Left kidney (tissue), 2 donors: ENCODE data around the gene UVRAG. TPM values are rescaled to one million over a fixed set of nuclear protein-coding genes. Genes with fewer than 3 reads are reported as not detected.
"Not testable (repeated sequence)": the region's sequence is repeated elsewhere in the genome, so short reads cannot be mapped to it uniquely, and the experiment has no call there.

Source experiments
- DNase-seq: peaks from one replicate; pipeline ENCODE4 v3.0.0-alpha.2; 2013
- polyA plus RNA-seq: library from polyadenylated mRNA; unstranded; fragments of 120-200 nt; gene quantifications from one replicate; pipeline ENCODE4 v1.2.1, GENCODE V29; 2013; ENCODE audit not compliant: insufficient read length

Gene UVRAG
- polyA plus RNA-seq, 1 donor, result 19.5 TPM

- DNase-seq, result no peak
These were observed 103.3 kb downstream of the UVRAG start for GRCh38 chr11:75918331-75918730.

- no peak for DNase-seq
These were observed 104.5 kb downstream of the UVRAG start for GRCh38 chr11:75919525-75919924.

GRCh38 chr11:75920848-75921247 is 105.8 kb downstream of the UVRAG start:
- no peak for DNase-seq

- no peak for DNase-seq
These were observed 106.8 kb downstream of the UVRAG start for GRCh38 chr11:75921808-75922207.

- DNase-seq, result no peak
These were observed 110.2 kb downstream of the UVRAG start for GRCh38 chr11:75924966-75925784.

- DNase-seq, result no peak
These were observed 110.8 kb downstream of the UVRAG start for GRCh38 chr11:75925785-75926164.

GRCh38 chr11:75929706-75930105 is 114.7 kb downstream of the UVRAG start:
- no peak for DNase-seq

- DNase-seq, result no peak
These were observed 115.5 kb downstream of the UVRAG start for GRCh38 chr11:75930534-75930933.

GRCh38 chr11:75931124-75931523 is 116.1 kb downstream of the UVRAG start:
- DNase-seq, result no peak

GRCh38 chr11:75933736-75934135 is 118.7 kb downstream of the UVRAG start:
- not testable (repeated sequence) for DNase-seq

- DNase-seq, result no peak
These were observed 119.8 kb downstream of the UVRAG start for GRCh38 chr11:75934851-75935250.

GRCh38 chr11:75938543-75938942 is 123.5 kb downstream of the UVRAG start:
- DNase-seq, result no peak

GRCh38 chr11:75939516-75939915 is 124.5 kb downstream of the UVRAG start:
- DNase-seq, result no peak

- DNase-seq, result no peak
These were observed 125.0 kb downstream of the UVRAG start for GRCh38 chr11:75939992-75940391.

- DNase-seq, result no peak
These were observed 125.9 kb downstream of the UVRAG start for GRCh38 chr11:75940911-75941310.

- DNase-seq, result no peak
These were observed 129.5 kb downstream of the UVRAG start for GRCh38 chr11:75944515-75944914.

- DNase-seq, result no peak
These were observed 130.4 kb downstream of the UVRAG start for GRCh38 chr11:75945446-75945845.

- DNase-seq, result no peak
These were observed 130.9 kb downstream of the UVRAG start for GRCh38 chr11:75945947-75946346.

GRCh38 chr11:75946531-75947530 is 131.8 kb downstream of the UVRAG start:
- peak; percentile 8 for DNase-seq

- no peak for DNase-seq
These were observed 134.1 kb downstream of the UVRAG start for GRCh38 chr11:75949023-75949672.

- no peak for DNase-seq
These were observed 135.1 kb downstream of the UVRAG start for GRCh38 chr11:75950141-75950540.

- DNase-seq, result no peak
These were observed 139.0 kb downstream of the UVRAG start for GRCh38 chr11:75954039-75954438.
